H9 (cell line): ENCODE results near the gene C11orf65. TPM values are rescaled to one million over a fixed set of nuclear protein-coding genes. Genes with fewer than 3 reads are reported as not detected.

Experiments used
- DNase-seq: peaks from one replicate; pipeline ENCODE4 v3.0.0-alpha.2; 2017
- H2AFZ ChIP-seq: one replicate; pipeline ENCODE4 v1.6.1; 2013; ENCODE audit warnings: mild to moderate bottlenecking, low read length, control low read depth, moderate library complexity
- H2AK5ac ChIP-seq: 2 replicates; pipeline ENCODE4 v1.6.1; 2013; ENCODE audit warnings: low read length, control low read depth, mixed read lengths; ENCODE audit not compliant: insufficient read length
- H2BK120ac ChIP-seq: one replicate; pipeline ENCODE4 v1.6.1; 2013; ENCODE audit warnings: low read depth, mild to moderate bottlenecking, low read length, control low read depth, inconsistent platforms; ENCODE audit not compliant: poor library complexity, severe bottlenecking
- H2BK12ac ChIP-seq: 2 replicates; pipeline ENCODE4 v1.6.1; 2013; ENCODE audit warnings: low read length, control low read depth, mixed read lengths, low read depth; ENCODE audit not compliant: insufficient read length
- H2BK15ac ChIP-seq: 2 replicates; pipeline ENCODE4 v1.6.1; 2013; ENCODE audit warnings: low read depth, low read length, control low read depth
- H2BK20ac ChIP-seq: one replicate; pipeline ENCODE4 v1.6.1; 2013; ENCODE audit warnings: low read depth, mild to moderate bottlenecking, low read length, control low read depth, inconsistent platforms; ENCODE audit not compliant: poor library complexity, severe bottlenecking
- H2BK5ac ChIP-seq: 2 replicates; pipeline ENCODE4 v1.6.1; 2013; ENCODE audit warnings: low read length, control low read depth, mixed read lengths; ENCODE audit not compliant: insufficient read length
- H3K14ac ChIP-seq: 2 replicates; pipeline ENCODE4 v1.6.1; 2013; ENCODE audit warnings: low read length, control low read depth; ENCODE audit not compliant: insufficient read depth
- H3K18ac ChIP-seq: 2 replicates; pipeline ENCODE4 v1.6.1; 2013; ENCODE audit warnings: low read depth, mild to moderate bottlenecking, mixed read lengths, low read length, control low read depth; ENCODE audit not compliant: insufficient read length
- H3K23ac ChIP-seq: 2 replicates; pipeline ENCODE4 v1.6.1; 2013; ENCODE audit warnings: low read length, control low read depth, mixed read lengths, low read depth; ENCODE audit not compliant: insufficient read length
- H3K23me2 ChIP-seq: 2 replicates; pipeline ENCODE4 v1.6.1; 2013; ENCODE audit warnings: low read depth, mild to moderate bottlenecking, mixed read lengths, low read length, control low read depth; ENCODE audit not compliant: insufficient read length, poor library complexity, severe bottlenecking
- H3K27ac ChIP-seq: 2 replicates; pipeline ENCODE4 v1.5.1; 2013; ENCODE audit warnings: low read length, control low read depth, mixed read lengths, low read depth; ENCODE audit not compliant: insufficient read length
- H3K27me3 ChIP-seq: 2 replicates; pipeline ENCODE4 v1.6.1; 2013; ENCODE audit warnings: low read length, control low read depth, inconsistent platforms; ENCODE audit not compliant: insufficient read depth
- H3K4ac ChIP-seq: 2 replicates; pipeline ENCODE4 v1.6.1; 2013; ENCODE audit warnings: low read depth, mild to moderate bottlenecking, control low read depth, inconsistent platforms, low read length, moderate library complexity
- H3K4me1 ChIP-seq: 2 replicates; pipeline ENCODE4 v1.6.1; 2013; ENCODE audit warnings: low read length, control low read depth, inconsistent platforms; ENCODE audit not compliant: insufficient read depth
- H3K4me2 ChIP-seq: 2 replicates; pipeline ENCODE4 v1.6.1; 2013; ENCODE audit warnings: low read length, control low read depth, mixed read lengths; ENCODE audit not compliant: insufficient read length, insufficient read depth
- H3K56ac ChIP-seq: 2 replicates; pipeline ENCODE4 v1.6.1; 2013; ENCODE audit warnings: low read depth, mild to moderate bottlenecking, mixed read lengths, low read length, control low read depth; ENCODE audit not compliant: insufficient read length
- H3K79me1 ChIP-seq: 2 replicates; pipeline ENCODE4 v1.6.1; 2013; ENCODE audit warnings: low read depth, mild to moderate bottlenecking, moderate library complexity, low read length, control low read depth, inconsistent platforms; ENCODE audit not compliant: insufficient read depth, poor library complexity, severe bottlenecking
- H3K79me2 ChIP-seq: 2 replicates; pipeline ENCODE4 v1.6.1; 2013; ENCODE audit warnings: low read length, control low read depth, inconsistent platforms; ENCODE audit not compliant: insufficient read depth
- H3K9ac ChIP-seq: 2 replicates; pipeline ENCODE4 v1.6.1; 2013; ENCODE audit warnings: low read length, control low read depth, mixed read lengths; ENCODE audit not compliant: insufficient read length; ENCODE audit errors: extremely low read depth
- H3K9me3 ChIP-seq: one replicate; pipeline ENCODE4 v1.6.1; 2013; ENCODE audit warnings: low read depth, low read length, inconsistent platforms; ENCODE audit not compliant: control insufficient read depth
- H3T11ph ChIP-seq: one replicate; pipeline ENCODE4 v1.6.1; 2013; ENCODE audit warnings: mild to moderate bottlenecking, low read length, control low read depth, inconsistent platforms
- H4K20me1 ChIP-seq: one replicate; pipeline ENCODE4 v1.6.1; 2013; ENCODE audit not compliant: control insufficient read depth, insufficient read length, insufficient read depth
- H4K5ac ChIP-seq: 2 replicates; pipeline ENCODE4 v1.6.1; 2013; ENCODE audit warnings: low read depth, mild to moderate bottlenecking, mixed read lengths, low read length, control low read depth; ENCODE audit not compliant: insufficient read length
- H4K8ac ChIP-seq: replicated peaks from 2 replicates; pipeline ENCODE4 v1.6.1; 2013; ENCODE audit warnings: low read length, control low read depth, mixed read lengths, low read depth; ENCODE audit not compliant: insufficient read length
- H4K91ac ChIP-seq: 2 replicates; pipeline ENCODE4 v1.6.1; 2013; ENCODE audit warnings: low read depth, mild to moderate bottlenecking, moderate library complexity, mixed read lengths, low read length, control low read depth; ENCODE audit not compliant: insufficient read length
- H3K27ac Mint-ChIP-seq, 3 experiments: 2 replicates in 2 of 3; 3 replicates in 1 of 3; pipeline ENCODE4 v1.8.0; 2020 to 2021; ENCODE audit warnings: mixed read lengths in 3 of 3, mild to moderate bottlenecking in 1 of 3, moderate library complexity in 1 of 3
- H3K27me3 Mint-ChIP-seq: 2 replicates; pipeline ENCODE4 v1.8.0; 2021; ENCODE audit warnings: low read depth, mild to moderate bottlenecking, moderate library complexity, mixed read lengths
- H3K36me3 Mint-ChIP-seq, 3 experiments: 2 replicates in 2 of 3; 3 replicates in 1 of 3; pipeline ENCODE4 v1.8.0; 2020 to 2021; ENCODE audit warnings: low read depth in 3 of 3, mixed read lengths in 3 of 3; ENCODE audit not compliant: insufficient read depth in 1 of 3
- H3K4me1 Mint-ChIP-seq, 2 experiments: 2 replicates each; pipeline ENCODE4 v1.8.0; 2020; ENCODE audit warnings: mixed read lengths in 2 of 2
- H3K4me3 Mint-ChIP-seq, 2 experiments: 2 replicates in 1 of 2; 3 replicates in 1 of 2; pipeline ENCODE4 v1.8.0; 2020 to 2021; ENCODE audit warnings: mild to moderate bottlenecking in 2 of 2, mixed read lengths in 2 of 2, moderate library complexity in 1 of 2
- H3K9me3 Mint-ChIP-seq, 2 experiments: 2 replicates in 1 of 2; 3 replicates in 1 of 2; pipeline ENCODE4 v1.8.0; 2020; ENCODE audit warnings: mild to moderate bottlenecking in 2 of 2, mixed read lengths in 2 of 2, moderate library complexity in 1 of 2
- CTCF ChIP-seq: fragments of 200-600 bp; sonication (generic); conservative IDR thresholded peaks from 3 replicates; pipeline ENCODE4 v1.8.0; 2021; ENCODE audit warnings: antibody characterized with exemption, mild to moderate bottlenecking
- total RNA-seq: library from RNA; stranded (reverse); gene quantifications from 2 replicates; pipeline ENCODE4 v1.2.1, GENCODE V29; 2021

Gene C11orf65
- total RNA-seq, 1 experiment from 2014 or later = 0.55 TPM

- no peaks in the 10 kb centered on the region; a peak in 1 of 7 replicates for H3K36me3 Mint-ChIP-seq
- Histone ChIP-seq H2BK20ac (no peak overlapping the region), H3T11ph (no peak overlapping the region), H3K18ac (no peak overlapping the region), H3K56ac (no peak overlapping the region), H3K27ac (no peak overlapping the region), H3K79me2 (no peaks in the 10 kb centered on the region), H3K4me2 (no peak overlapping the region), H4K20me1 (no peaks in the 10 kb centered on the region), H3K23ac (no peak overlapping the region), H2AFZ (no peak overlapping the region), H3K27me3 (no peaks in the 10 kb centered on the region), H3K4me1 (no peaks in the 10 kb centered on the region), H2BK120ac (no peak overlapping the region), H4K5ac (no peak overlapping the region), H2BK12ac (no peak overlapping the region), H2BK5ac (no peak overlapping the region), H3K9me3 (no peaks in the 10 kb centered on the region), H3K23me2 (no peaks in the 10 kb centered on the region), H4K8ac (no peak overlapping the region), H3K79me1 (no peaks in the 10 kb centered on the region), H2BK15ac (no peak overlapping the region), H4K91ac (no peak overlapping the region), H3K14ac (no peak overlapping the region), H3K9ac (no peak overlapping the region), H2AK5ac (no peak overlapping the region), H3K4ac (no peak overlapping the region)
- no peak overlapping the region for H3K4me3 Mint-ChIP-seq
- peaks cover 4 to 14% of the 10 kb centered on the region in 2 experiments; a peak in 3 of 5 replicates for H3K9me3 Mint-ChIP-seq
- no peak for TF ChIP-seq CTCF
- no peaks in the 10 kb centered on the region for H3K4me1 Mint-ChIP-seq
- no peak overlapping the region for H3K27ac Mint-ChIP-seq
- DNase-seq = no peak
- no peaks in the 10 kb centered on the region for H3K27me3 Mint-ChIP-seq
Observed at GRCh38 chr11:108414958-108415357, 52.4 kb downstream of the C11orf65 start.
